Loucy (cell line): ENCODE measurements around the gene MVD.
A peak's percentile ranks its signal among the peaks of the same experiment; 100 is the strongest.

ENCODE experiments used
- H2AFZ ChIP-seq: fragments of 200-600 bp; sonication (generic); 2 replicates; pipeline ENCODE4 v1.6.0; 2016; ENCODE audit warnings: antibody characterized with exemption, mild to moderate bottlenecking, low read length, moderate library complexity
- H3F3A ChIP-seq: fragments of 200-600 bp; 2 replicates; pipeline ENCODE4 v1.6.0; 2016; ENCODE audit warnings: antibody characterized with exemption, low read depth, mild to moderate bottlenecking
- H3K27me3 ChIP-seq: fragments of 200-600 bp; sonication (generic); 2 replicates; pipeline ENCODE4 v1.6.1; 2014; ENCODE audit warnings: low read length, mild to moderate bottlenecking; ENCODE audit not compliant: insufficient read depth, poor library complexity, severe bottlenecking
- H3K36me3 ChIP-seq: fragments of 200-600 bp; sonication (generic); 2 replicates; pipeline ENCODE4 v1.6.1; 2016; ENCODE audit warnings: low read length; ENCODE audit not compliant: insufficient read depth
- H3K4me1 ChIP-seq: fragments of 200-600 bp; sonication (generic); 2 replicates; pipeline ENCODE4 v1.5.1; 2014; ENCODE audit warnings: low read length, mild to moderate bottlenecking; ENCODE audit not compliant: insufficient read depth, poor library complexity, severe bottlenecking
- H3K4me2 ChIP-seq: fragments of 200-600 bp; sonication (generic); 2 replicates; pipeline ENCODE4 v1.6.0; 2014; ENCODE audit warnings: antibody characterized with exemption, low read length, low read depth, mild to moderate bottlenecking; ENCODE audit not compliant: poor library complexity, severe bottlenecking
- H3K4me3 ChIP-seq: fragments of 200-600 bp; sonication (generic); 2 replicates; pipeline ENCODE4 v1.5.1; 2014; ENCODE audit warnings: low read length, mild to moderate bottlenecking, mixed read lengths; ENCODE audit not compliant: poor library complexity, severe bottlenecking
- H3K79me2 ChIP-seq: fragments of 200-600 bp; sonication (generic); 2 replicates; pipeline ENCODE4 v1.6.1; 2014; ENCODE audit warnings: low read length; ENCODE audit not compliant: insufficient read depth
- H3K9ac ChIP-seq: fragments of 200-600 bp; sonication (generic); 2 replicates; pipeline ENCODE4 v1.6.0; 2014; ENCODE audit warnings: mild to moderate bottlenecking, low read depth, low read length, moderate library complexity; ENCODE audit not compliant: poor library complexity, severe bottlenecking
- H3K9me2 ChIP-seq: fragments of 200-600 bp; sonication (generic); replicated peaks from 2 replicates; pipeline ENCODE4 v1.6.1; 2016; ENCODE audit warnings: low read depth, low read length, mixed read lengths
- H3K9me3 ChIP-seq: fragments of 200-600 bp; sonication (generic); 2 replicates; pipeline ENCODE4 v1.6.1; 2014; ENCODE audit warnings: mild to moderate bottlenecking, antibody characterized with exemption, low read length, low read depth; ENCODE audit not compliant: insufficient read depth
- H4K20me1 ChIP-seq: fragments of 200-600 bp; sonication (generic); 2 replicates; pipeline ENCODE4 v1.6.0; 2014; ENCODE audit warnings: antibody characterized with exemption, low read length, mild to moderate bottlenecking; ENCODE audit not compliant: insufficient read depth, poor library complexity, severe bottlenecking
- CTCF ChIP-seq: fragments of 200-600 bp; sonication (generic); conservative IDR thresholded peaks from 2 replicates; pipeline ENCODE4 v1.5.1; 2014; ENCODE audit warnings: mild to moderate bottlenecking, antibody characterized with exemption, low read length
- EZH2phosphoT487 ChIP-seq: fragments of 200-600 bp; IDR thresholded peaks from 2 replicates; pipeline ENCODE4 v1.6.1; 2018; ENCODE audit warnings: antibody characterized with exemption, mild to moderate bottlenecking, moderate library complexity, borderline replicate concordance

The MVD gene

GRCh38 chr16:88662843-88663606, at the start of gene MVD:
Gene MVD (minus strand): TSS chr16:88663091. CDS start chr16:88663080, 11 bp downstream.
- no peaks in the 10 kb centered on the region for H3K36me3 ChIP-seq
- peaks cover 34% of the 10 kb centered on the region; the same call in 1 of the 2 replicates for H3K79me2 ChIP-seq
- H4K20me1 ChIP-seq = no peaks in the 10 kb centered on the region
- no peaks in the 10 kb centered on the region for H3F3A ChIP-seq
- peak within 1 kb of the TSS; percentile 84 for H3K4me3 ChIP-seq
- H2AFZ ChIP-seq = peak within 1 kb of the TSS; percentile 84
- peak within 1 kb of the TSS; percentile 75 for H3K4me2 ChIP-seq
- no peaks in the 10 kb centered on the region for H3K9me3 ChIP-seq
- H3K4me1 ChIP-seq = no peaks in the 10 kb centered on the region
- H3K9ac ChIP-seq = peak within 1 kb of the TSS; percentile 90
- TF ChIP-seq CTCF = no peak
- TF ChIP-seq EZH2phosphoT487 = no peak
- no peaks in the 10 kb centered on the region for H3K9me2 ChIP-seq
- no peaks in the 10 kb centered on the region for H3K27me3 ChIP-seq

- Histone ChIP-seq H3K4me1 (no peaks in the 10 kb centered on the region), H3K79me2 (no peaks in the 10 kb centered on the region)
These were observed 49.6 kb upstream of the MVD start for GRCh38 chr16:88712362-88712979.

GRCh38 chr16:88711750-88712340, 49.0 kb upstream of the MVD start:
- H2AFZ ChIP-seq = no peak overlapping the region
- H3K4me3 ChIP-seq = no peak overlapping the region
- no peaks in the 10 kb centered on the region for H3K4me1 ChIP-seq
- no peaks in the 10 kb centered on the region for H3K27me3 ChIP-seq
- no peak overlapping the region for H3K4me2 ChIP-seq
- H3F3A ChIP-seq = no peaks in the 10 kb centered on the region
- no peaks in the 10 kb centered on the region for H3K9me3 ChIP-seq
- H3K9ac ChIP-seq = no peak overlapping the region
- no peaks in the 10 kb centered on the region for H3K79me2 ChIP-seq
- no peaks in the 10 kb centered on the region for H4K20me1 ChIP-seq
- H3K36me3 ChIP-seq = peaks cover 11% of the 10 kb centered on the region; the same call in 1 of the 2 replicates
- TF ChIP-seq EZH2phosphoT487 (no peak), CTCF (no peak)
- H3K9me2 ChIP-seq = no peaks in the 10 kb centered on the region

More at GRCh38 chr16:88712362-88712979, 49.6 kb upstream of the MVD start:
- no peak for TF ChIP-seq CTCF
- no peak for TF ChIP-seq EZH2phosphoT487
- Histone ChIP-seq H3K9me3 (no peaks in the 10 kb centered on the region), H3K9me2 (no peaks in the 10 kb centered on the region), H3K4me2 (no peak overlapping the region), H3K36me3 (peaks cover 16% of the 10 kb centered on the region; the same call in 1 of the 2 replicates), H3K27me3 (no peaks in the 10 kb centered on the region), H2AFZ (no peak overlapping the region), H3K9ac (no peak overlapping the region), H3F3A (no peaks in the 10 kb centered on the region), H3K4me3 (no peak overlapping the region), H4K20me1 (no peaks in the 10 kb centered on the region)
